Measurements from ENCODE around the gene MUC5B. TPM values are rescaled to one million over a fixed set of nuclear protein-coding genes. Genes with fewer than 3 reads are reported as not detected.
"Not testable (repeated sequence)": the region's sequence is repeated elsewhere in the genome, so short reads cannot be mapped to it uniquely, and the experiment has no call there.

The MUC5B gene
- total RNA-seq, 1 donor from 2014 or later, result not detected

- no peak for DNase-seq (ENCODE audit: low spot score, unreplicated experiment)
- Mint-ChIP-seq H3K4me3 (ENCODE audit: low read depth) (no peak overlapping the region), H3K4me1 (ENCODE audit: low read depth) (peaks cover 3% of the 10 kb centered on the region), H3K9me3 (ENCODE audit: low read depth) (peaks cover 8% of the 10 kb centered on the region), H3K27ac (no peak overlapping the region), H3K36me3 (ENCODE audit: insufficient read depth) (peaks cover 3% of the 10 kb centered on the region), H3K27me3 (no peaks in the 10 kb centered on the region)
- TF ChIP-seq CTCF (IDR thresholded peaks at IDR 0.05; ENCODE audit: unreplicated experiment), result no peak
Measured at GRCh38 chr11:1260620-1261019, 37.8 kb downstream of the MUC5B start.

- H3K36me3 Mint-ChIP-seq (ENCODE audit: insufficient read depth), result peaks cover 3% of the 10 kb centered on the region
Measured at GRCh38 chr11:1261241-1262071, 38.6 kb downstream of the MUC5B start.

GRCh38 chr11:1262172-1263006, 39.5 kb downstream of the MUC5B start:
- no peaks in the 10 kb centered on the region for H3K27me3 Mint-ChIP-seq
- DNase-seq (ENCODE audit: low spot score, unreplicated experiment), result peak; percentile 47
- H3K9me3 Mint-ChIP-seq (ENCODE audit: low read depth), result peaks cover 8% of the 10 kb centered on the region
- peak overlapping the region; percentile 59 for H3K4me3 Mint-ChIP-seq (ENCODE audit: low read depth)
- H3K36me3 Mint-ChIP-seq (ENCODE audit: insufficient read depth), result peaks cover 3% of the 10 kb centered on the region
- peak overlapping the region; percentile 64 for H3K27ac Mint-ChIP-seq
- no peak for TF ChIP-seq CTCF (IDR thresholded peaks at IDR 0.05; ENCODE audit: unreplicated experiment)
- H3K4me1 Mint-ChIP-seq (ENCODE audit: low read depth), result peaks cover 3% of the 10 kb centered on the region

More at GRCh38 chr11:1261241-1262071, 38.6 kb downstream of the MUC5B start:
- Mint-ChIP-seq H3K27me3 (no peaks in the 10 kb centered on the region), H3K4me3 (ENCODE audit: low read depth) (no peak overlapping the region), H3K27ac (no peak overlapping the region), H3K4me1 (ENCODE audit: low read depth) (peaks cover 3% of the 10 kb centered on the region), H3K9me3 (ENCODE audit: low read depth) (peaks cover 8% of the 10 kb centered on the region)
- no peak for TF ChIP-seq CTCF (IDR thresholded peaks at IDR 0.05; ENCODE audit: unreplicated experiment)
- no peak for DNase-seq (ENCODE audit: low spot score, unreplicated experiment)

GRCh38 chr11:1263010-1263409, 40.1 kb downstream of the MUC5B start:
- TF ChIP-seq CTCF (IDR thresholded peaks at IDR 0.05; ENCODE audit: unreplicated experiment), result no peak
- Mint-ChIP-seq H3K27me3 (no peaks in the 10 kb centered on the region), H3K27ac (no peak overlapping the region), H3K4me1 (ENCODE audit: low read depth) (peaks cover 3% of the 10 kb centered on the region), H3K9me3 (ENCODE audit: low read depth) (peaks cover 8% of the 10 kb centered on the region), H3K36me3 (ENCODE audit: insufficient read depth) (peaks cover 3% of the 10 kb centered on the region), H3K4me3 (ENCODE audit: low read depth) (peak overlapping the region; percentile 59)
- no peak for DNase-seq (ENCODE audit: low spot score, unreplicated experiment)

- H3K27me3 Mint-ChIP-seq; DNase-seq (ENCODE audit: low spot score, unreplicated experiment); H3K4me1 Mint-ChIP-seq (ENCODE audit: low read depth); H3K4me3 Mint-ChIP-seq (ENCODE audit: low read depth); H3K9me3 Mint-ChIP-seq (ENCODE audit: low read depth); H3K36me3 Mint-ChIP-seq (ENCODE audit: insufficient read depth): not testable (repeated sequence)
- peak overlapping the region; percentile 51 for H3K27ac Mint-ChIP-seq
- TF ChIP-seq CTCF (IDR thresholded peaks at IDR 0.05; ENCODE audit: unreplicated experiment), result peak; percentile 44
Measured at GRCh38 chr11:1264444-1264843, 41.6 kb downstream of the MUC5B start.

- H3K27ac Mint-ChIP-seq; H3K4me1 Mint-ChIP-seq (ENCODE audit: low read depth); DNase-seq (ENCODE audit: low spot score, unreplicated experiment); H3K9me3 Mint-ChIP-seq (ENCODE audit: low read depth); H3K27me3 Mint-ChIP-seq; H3K36me3 Mint-ChIP-seq (ENCODE audit: insufficient read depth); H3K4me3 Mint-ChIP-seq (ENCODE audit: low read depth): not testable (repeated sequence)
Measured at GRCh38 chr11:1265480-1265879, 42.6 kb downstream of the MUC5B start.

GRCh38 chr11:1266976-1267375, 44.1 kb downstream of the MUC5B start:
- not testable (repeated sequence) for H3K4me3 Mint-ChIP-seq (ENCODE audit: low read depth); H3K4me1 Mint-ChIP-seq (ENCODE audit: low read depth); H3K27me3 Mint-ChIP-seq; H3K9me3 Mint-ChIP-seq (ENCODE audit: low read depth); H3K27ac Mint-ChIP-seq; DNase-seq (ENCODE audit: low spot score, unreplicated experiment); H3K36me3 Mint-ChIP-seq (ENCODE audit: insufficient read depth)

All from progenitor cell of endocrine pancreas (in vitro differentiated cells).